ENCODE measurements around the gene MALRD1.

The MALRD1 gene

DNA sequence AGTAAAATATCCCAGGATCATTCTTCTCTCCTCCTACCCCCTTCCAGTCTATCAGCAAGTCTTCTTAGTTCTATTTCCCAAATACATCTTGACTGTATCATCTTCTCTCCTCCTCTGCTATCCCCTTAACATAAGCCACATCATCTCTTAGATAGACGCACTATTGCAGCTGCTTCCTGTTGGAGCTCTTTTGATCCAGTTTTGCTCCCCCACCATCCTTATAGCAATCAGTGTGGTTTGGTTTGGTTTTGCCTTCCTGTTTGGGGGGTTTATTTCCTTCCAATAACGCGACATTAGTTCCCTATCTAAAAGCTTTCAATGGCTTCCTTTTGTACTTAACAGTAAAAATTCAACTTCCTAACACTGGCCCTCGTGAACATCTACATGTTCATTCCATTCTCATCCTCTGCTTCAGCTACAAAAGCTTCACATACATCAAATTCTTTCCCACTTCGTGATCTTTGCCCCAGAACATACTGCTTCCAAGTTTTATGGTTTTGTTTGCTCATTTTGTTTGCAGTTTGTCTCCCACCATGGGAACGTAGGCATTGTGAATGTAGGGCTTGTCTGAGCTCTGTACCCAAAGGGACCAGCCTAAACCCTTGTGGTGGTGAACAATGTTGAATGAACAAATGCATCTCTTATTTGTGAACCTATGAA is 734.0 kb downstream of the MALRD1 start:
- TF ChIP-seq, protein P1, sequence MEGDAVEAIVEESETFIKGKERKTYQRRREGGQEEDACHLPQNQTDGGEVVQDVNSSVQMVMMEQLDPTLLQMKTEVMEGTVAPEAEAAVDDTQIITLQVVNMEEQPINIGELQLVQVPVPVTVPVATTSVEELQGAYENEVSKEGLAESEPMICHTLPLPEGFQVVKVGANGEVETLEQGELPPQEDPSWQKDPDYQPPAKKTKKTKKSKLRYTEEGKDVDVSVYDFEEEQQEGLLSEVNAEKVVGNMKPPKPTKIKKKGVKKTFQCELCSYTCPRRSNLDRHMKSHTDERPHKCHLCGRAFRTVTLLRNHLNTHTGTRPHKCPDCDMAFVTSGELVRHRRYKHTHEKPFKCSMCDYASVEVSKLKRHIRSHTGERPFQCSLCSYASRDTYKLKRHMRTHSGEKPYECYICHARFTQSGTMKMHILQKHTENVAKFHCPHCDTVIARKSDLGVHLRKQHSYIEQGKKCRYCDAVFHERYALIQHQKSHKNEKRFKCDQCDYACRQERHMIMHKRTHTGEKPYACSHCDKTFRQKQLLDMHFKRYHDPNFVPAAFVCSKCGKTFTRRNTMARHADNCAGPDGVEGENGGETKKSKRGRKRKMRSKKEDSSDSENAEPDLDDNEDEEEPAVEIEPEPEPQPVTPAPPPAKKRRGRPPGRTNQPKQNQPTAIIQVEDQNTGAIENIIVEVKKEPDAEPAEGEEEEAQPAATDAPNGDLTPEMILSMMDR (IDR thresholded peaks at IDR 0.05; ENCODE audit: low read depth, low read length) = no peak
- Histone ChIP-seq H3K27ac (no peak overlapping the region), H3K27me3 (ENCODE audit: insufficient read depth, low read depth, severe bottlenecking) (no peaks in the 10 kb centered on the region), H3K9me3 (ENCODE audit: severe bottlenecking) (no peaks in the 10 kb centered on the region), H3K4me3 (ENCODE audit: low read depth, low read length) (no peak overlapping the region), H3K36me3 (no peaks in the 10 kb centered on the region)
- DNase-seq = no peak

- Histone ChIP-seq H3K4me3 (ENCODE audit: low read depth, low read length) (no peak overlapping the region), H3K36me3 (no peaks in the 10 kb centered on the region), H3K9me3 (ENCODE audit: severe bottlenecking) (no peaks in the 10 kb centered on the region), H3K27me3 (ENCODE audit: insufficient read depth, low read depth, severe bottlenecking) (no peaks in the 10 kb centered on the region), H3K27ac (no peak overlapping the region)
- DNase-seq = no peak
- TF ChIP-seq, protein P1 (IDR thresholded peaks at IDR 0.05; ENCODE audit: low read depth, low read length) = no peak
Observed at GRCh38 chr10:19783721-19784120, 735.1 kb downstream of the MALRD1 start.

Data from WERI-Rb-1 (cell line).